HUES48 (cell line): ENCODE results near the gene AK9.
A peak's percentile ranks its signal among the peaks of the same experiment; 100 is the strongest.
"Not testable (repeated sequence)": the region's sequence is repeated elsewhere in the genome, so short reads cannot be mapped to it uniquely, and the experiment has no call there.

ENCODE experiments used
- H3K27ac ChIP-seq: one replicate; pipeline ENCODE4 v1.7.0; 2013; ENCODE audit warnings: low read depth, low read length, inconsistent platforms
- H3K27me3 ChIP-seq: 2 replicates; pipeline ENCODE4 v1.6.1; 2013; ENCODE audit warnings: mild to moderate bottlenecking, low read length; ENCODE audit not compliant: control insufficient read depth, insufficient read depth
- H3K36me3 ChIP-seq: 2 replicates; pipeline ENCODE4 v1.6.1; 2013; ENCODE audit warnings: low read length; ENCODE audit not compliant: control insufficient read depth, insufficient read depth
- H3K4me1 ChIP-seq: 2 replicates; pipeline ENCODE4 v1.6.1; 2013; ENCODE audit warnings: mild to moderate bottlenecking, low read length; ENCODE audit not compliant: control insufficient read depth, insufficient read depth
- H3K4me3 ChIP-seq: 2 replicates; pipeline ENCODE4 v1.5.1; 2013; ENCODE audit warnings: mild to moderate bottlenecking, low read depth, low read length
- H3K9ac ChIP-seq: 2 replicates; pipeline ENCODE4 v1.6.1; 2013; ENCODE audit warnings: mild to moderate bottlenecking, low read depth, low read length, moderate library complexity
- H3K9me3 ChIP-seq: 2 replicates; pipeline ENCODE4 v1.6.1; 2013; ENCODE audit warnings: low read length; ENCODE audit not compliant: control insufficient read depth, insufficient read depth

Gene AK9

GRCh38 chr6:109696355-109696754 is 5.4 kb upstream of the AK9 start:
- H3K9me3 ChIP-seq: no peaks in the 10 kb centered on the region
- H3K27me3 ChIP-seq: no peaks in the 10 kb centered on the region
- no peak overlapping the region for H3K4me3 ChIP-seq
- peaks cover 4% of the 10 kb centered on the region for H3K36me3 ChIP-seq
- H3K4me1 ChIP-seq: peaks cover 6% of the 10 kb centered on the region
- no peak overlapping the region for H3K27ac ChIP-seq
- H3K9ac ChIP-seq: no peak overlapping the region

DNA sequence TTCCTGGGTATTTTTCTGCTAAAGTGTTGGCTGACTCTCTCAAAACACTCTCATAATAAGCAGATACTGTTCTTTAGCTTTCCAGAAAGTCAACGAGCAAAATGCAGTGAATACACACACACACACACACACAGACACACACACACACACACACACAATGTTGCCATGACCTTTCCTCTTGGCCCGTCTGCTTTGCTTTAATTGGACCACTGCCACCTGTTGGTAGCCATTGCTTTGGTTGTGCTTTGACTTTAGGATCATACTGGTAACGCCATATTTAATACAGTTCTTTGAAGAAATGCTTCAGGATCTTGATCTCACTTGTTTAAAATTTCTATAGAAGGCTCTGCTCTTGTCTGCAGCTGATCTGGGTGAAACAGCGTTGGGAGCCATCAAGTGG is 4.5 kb upstream of the AK9 start:
- H3K27me3 ChIP-seq: no peaks in the 10 kb centered on the region
- no peak overlapping the region for H3K27ac ChIP-seq
- H3K4me1 ChIP-seq: no peaks in the 10 kb centered on the region
- H3K36me3 ChIP-seq: peaks cover 4% of the 10 kb centered on the region
- no peak overlapping the region for H3K9ac ChIP-seq
- no peaks in the 10 kb centered on the region for H3K9me3 ChIP-seq
- no peak overlapping the region for H3K4me3 ChIP-seq

GRCh38 chr6:109693111-109693510 is 2.1 kb upstream of the AK9 start:
- H3K27ac ChIP-seq: no peak overlapping the region
- no peak overlapping the region for H3K4me3 ChIP-seq
- H3K9ac ChIP-seq: no peak overlapping the region

GRCh38 chr6:109690373-109690736 is 647 bp downstream of the AK9 start:
- H3K27ac ChIP-seq: peak overlapping the region; percentile 96
- peak overlapping the region; percentile 71 for H3K9ac ChIP-seq

More at GRCh38 chr6:109693111-109693510, 2.1 kb upstream of the AK9 start:
- Histone ChIP-seq H3K36me3 (peaks cover 4% of the 10 kb centered on the region), H3K27me3 (no peaks in the 10 kb centered on the region), H3K4me1 (no peaks in the 10 kb centered on the region), H3K9me3 (no peaks in the 10 kb centered on the region)

DNA sequence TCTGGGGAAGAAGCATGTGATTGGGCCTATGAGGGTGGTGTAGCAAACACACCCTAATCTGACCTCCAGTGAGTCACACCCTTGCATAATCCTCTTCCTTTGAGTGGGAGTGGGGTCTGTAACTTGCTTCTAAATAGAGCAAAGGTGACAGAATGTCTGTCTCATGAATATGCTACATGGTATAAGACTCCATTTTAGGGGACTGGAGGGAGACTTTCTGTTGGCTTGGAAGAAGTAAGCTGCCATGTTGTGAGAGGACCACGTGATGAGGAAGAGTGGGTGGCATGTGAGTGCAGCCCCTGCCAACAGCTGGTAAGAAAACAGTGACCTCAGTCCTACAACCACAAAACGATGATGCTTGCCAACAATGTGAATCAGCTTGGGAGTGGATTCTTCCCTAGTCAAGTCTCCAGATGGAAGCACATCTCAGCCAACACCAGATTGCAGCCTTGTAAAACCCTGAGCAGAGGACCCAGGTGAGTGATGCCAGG is 3.7 kb downstream of the AK9 start:
- Histone ChIP-seq H3K36me3 (no peaks in the 10 kb centered on the region), H3K9ac (no peak overlapping the region), H3K4me1 (no peaks in the 10 kb centered on the region), H3K27me3 (no peaks in the 10 kb centered on the region), H3K27ac (no peak overlapping the region), H3K9me3 (no peaks in the 10 kb centered on the region), H3K4me3 (no peak overlapping the region)

More at GRCh38 chr6:109690373-109690736, 647 bp downstream of the AK9 start:
- Histone ChIP-seq H3K4me1 (no peaks in the 10 kb centered on the region), H3K4me3 (peak overlapping the region; percentile 85), H3K36me3 (no peaks in the 10 kb centered on the region), H3K9me3 (no peaks in the 10 kb centered on the region), H3K27me3 (no peaks in the 10 kb centered on the region)

DNA sequence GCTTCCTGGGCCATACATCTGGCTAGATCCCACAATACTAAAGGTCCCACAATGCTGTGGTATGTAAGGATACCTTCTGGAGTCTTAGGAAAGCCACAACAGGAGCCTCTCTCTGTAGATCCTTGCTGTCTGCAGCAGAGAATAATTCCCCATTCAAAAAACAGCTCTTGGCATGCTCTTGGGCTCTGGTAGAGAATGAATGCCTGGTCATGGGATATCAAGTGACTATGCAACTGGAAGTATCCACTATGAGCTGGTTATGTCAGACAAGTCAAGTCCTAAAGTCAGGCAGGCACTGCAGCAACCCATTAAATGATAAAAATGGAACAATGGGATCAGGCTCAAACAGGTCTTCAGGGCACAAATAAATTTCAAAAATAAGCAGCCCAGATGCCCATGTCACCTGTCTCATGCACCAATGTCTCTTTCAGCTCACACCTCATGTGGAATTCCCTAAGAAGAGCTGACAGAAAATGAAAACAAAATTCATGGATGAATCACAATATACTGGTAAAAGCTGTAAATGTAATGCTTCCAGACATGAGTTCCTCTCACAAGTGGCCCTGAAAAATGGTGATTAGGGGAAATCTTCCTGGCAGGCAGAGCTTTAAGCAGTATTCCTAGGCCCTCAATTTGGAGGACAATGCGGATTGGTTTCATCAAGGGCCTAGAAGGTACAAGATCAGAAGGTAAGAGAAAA is 4.3 kb downstream of the AK9 start:
- Histone ChIP-seq H3K9ac (no peak overlapping the region), H3K4me1 (no peaks in the 10 kb centered on the region), H3K36me3 (no peaks in the 10 kb centered on the region), H3K4me3 (no peak overlapping the region), H3K27me3 (no peaks in the 10 kb centered on the region), H3K9me3 (no peaks in the 10 kb centered on the region; the same call in 1 of the 2 replicates), H3K27ac (no peak overlapping the region)

DNA sequence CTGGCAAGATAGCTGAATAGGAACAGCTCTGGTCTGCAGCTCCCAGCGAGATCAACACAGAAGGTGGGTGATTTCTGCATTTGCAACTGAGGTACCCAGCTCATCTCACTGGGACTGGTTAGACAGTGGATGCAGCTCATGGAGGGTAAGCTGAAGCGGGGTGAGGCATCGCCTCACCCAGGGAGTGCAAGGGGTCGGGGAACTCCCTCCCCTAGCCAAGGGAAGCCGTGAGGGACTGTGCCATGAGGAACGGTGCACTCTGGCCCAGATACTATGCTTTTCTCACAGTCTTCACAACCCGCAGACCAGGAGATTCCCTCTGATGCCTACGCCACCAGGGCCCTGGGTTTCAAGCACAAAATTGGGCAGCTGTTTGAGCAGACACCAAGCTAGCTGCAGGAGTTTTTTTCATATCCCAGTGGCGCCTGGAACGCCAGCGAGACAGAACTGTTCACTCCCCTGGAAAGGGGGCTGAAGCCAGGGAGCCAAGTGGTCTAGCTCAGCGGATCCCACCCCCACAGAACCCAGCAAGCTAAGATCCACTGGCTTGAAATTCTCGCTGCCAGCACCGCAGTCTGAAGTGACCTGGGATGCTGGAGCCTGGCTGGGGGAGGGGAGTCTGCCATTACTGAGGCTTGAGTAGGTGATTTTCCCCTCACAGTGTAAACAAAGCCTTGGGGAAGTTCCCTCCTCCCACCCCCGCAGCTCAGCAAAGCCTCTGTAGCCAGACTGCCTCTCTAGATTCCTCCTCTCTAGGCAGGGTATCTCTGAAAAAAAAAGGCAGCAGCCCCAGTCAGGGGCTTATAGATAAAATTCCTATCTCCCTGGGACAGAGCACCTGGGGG is 12.1 kb downstream of the AK9 start:
- not testable (repeated sequence) for H3K9me3 ChIP-seq, H3K4me1 ChIP-seq, H3K27me3 ChIP-seq, H3K36me3 ChIP-seq
- peak overlapping the region; percentile 62; the same call in 1 of the 2 replicates for H3K9ac ChIP-seq
- peak overlapping the region; percentile 44; the same call in 1 of the 2 replicates for H3K4me3 ChIP-seq
- H3K27ac ChIP-seq: peak overlapping the region; percentile 79

GRCh38 chr6:109678240-109678639 is 12.8 kb downstream of the AK9 start:
- Histone ChIP-seq H3K4me3 (no peak overlapping the region), H3K36me3 (no peaks in the 10 kb centered on the region), H3K4me1 (peaks cover 9% of the 10 kb centered on the region), H3K27me3 (no peaks in the 10 kb centered on the region), H3K9ac (no peak overlapping the region), H3K27ac (peak overlapping the region; percentile 79), H3K9me3 (peaks cover 4% of the 10 kb centered on the region)

DNA sequence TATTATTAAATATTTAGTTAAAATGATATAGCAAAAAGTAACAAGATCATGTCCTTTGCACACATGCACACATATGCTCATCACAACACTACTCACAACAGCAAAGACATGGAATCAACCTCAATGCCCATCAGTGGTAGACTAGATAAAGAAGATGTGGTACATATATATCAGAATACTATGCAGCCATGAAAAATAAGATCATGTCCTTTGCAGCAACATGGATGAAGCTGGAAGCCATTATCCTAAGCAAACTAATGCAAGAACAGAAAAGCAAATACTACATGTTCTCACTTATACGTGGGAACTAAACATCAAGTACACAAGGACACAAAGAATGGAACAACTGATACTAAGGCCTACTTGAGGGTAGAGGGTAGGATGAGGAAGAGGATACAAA is 14.3 kb downstream of the AK9 start:
- Histone ChIP-seq H3K4me1 (peaks cover 14% of the 10 kb centered on the region), H3K9ac (no peak overlapping the region), H3K27ac (no peak overlapping the region), H3K4me3 (no peak overlapping the region), H3K36me3 (no peaks in the 10 kb centered on the region), H3K27me3 (no peaks in the 10 kb centered on the region), H3K9me3 (peaks cover 4% of the 10 kb centered on the region)

DNA sequence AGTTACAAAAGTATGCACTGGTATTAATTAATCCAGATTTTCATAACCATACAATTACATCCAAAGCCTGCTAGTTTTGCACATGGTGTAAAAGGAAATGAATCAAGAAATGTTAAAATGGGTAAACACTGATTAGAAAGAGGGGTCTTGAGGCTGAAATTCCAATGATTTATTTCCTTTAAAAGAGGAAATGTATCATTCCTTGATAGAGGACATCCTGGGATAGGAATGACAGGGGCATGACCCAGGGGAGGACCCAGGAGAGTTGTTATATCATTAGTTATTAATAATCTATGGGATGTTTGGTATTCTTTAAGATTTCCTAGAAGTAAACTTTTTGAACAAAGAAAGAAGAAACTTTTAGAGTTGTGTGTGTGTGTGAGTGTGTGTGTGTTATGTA is 18.2 kb downstream of the AK9 start:
- Histone ChIP-seq H3K9ac (no peak overlapping the region), H3K9me3 (no peaks in the 10 kb centered on the region), H3K36me3 (no peaks in the 10 kb centered on the region), H3K27me3 (no peaks in the 10 kb centered on the region), H3K4me3 (no peak overlapping the region), H3K27ac (no peak overlapping the region), H3K4me1 (peaks cover 5% of the 10 kb centered on the region)

DNA sequence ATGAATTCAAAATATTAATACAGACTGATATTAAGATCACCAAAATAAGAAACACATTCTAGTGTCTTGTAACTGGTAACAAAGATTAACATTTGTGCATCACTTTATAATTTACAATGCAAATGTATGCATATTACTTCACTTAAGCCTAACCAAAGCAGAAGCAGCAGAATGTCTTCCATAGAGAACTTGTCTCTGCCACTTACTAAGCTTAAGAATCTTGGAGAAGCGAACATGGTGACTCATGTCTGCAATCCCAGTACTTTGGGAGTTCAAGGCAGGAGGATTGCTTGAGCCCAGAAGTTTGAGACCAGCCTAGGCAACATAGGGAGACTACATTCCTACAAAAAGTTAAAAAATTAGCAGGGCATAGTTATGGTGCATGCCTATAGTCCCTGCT is 18.8 kb downstream of the AK9 start:
- H3K9ac ChIP-seq: no peak overlapping the region
- H3K27ac ChIP-seq: no peak overlapping the region
- H3K9me3 ChIP-seq: no peaks in the 10 kb centered on the region
- H3K4me1 ChIP-seq: peaks cover 5% of the 10 kb centered on the region
- no peaks in the 10 kb centered on the region for H3K36me3 ChIP-seq
- H3K4me3 ChIP-seq: no peak overlapping the region
- no peaks in the 10 kb centered on the region for H3K27me3 ChIP-seq
